ENCODE data around the gene IKBKE. TPM values are rescaled to one million over a fixed set of nuclear protein-coding genes. Genes with fewer than 3 reads are reported as not detected.

Gene IKBKE
- total RNA-seq, 4 donors from 2014 or later: 1.4 to 2.5 (median 2.3) TPM

- intact Hi-C loops (cut with DNase I): no loop called here
- WGBS: 83% methylated on average over 2 of the region's 2 CpGs
- DNase-seq (ENCODE audit: extremely low spot score): no peak
Observed at GRCh38 chr1:206472024-206472423, 1.7 kb downstream of the IKBKE start.

GRCh38 chr1:206472454-206472853 lies 2.2 kb downstream of the IKBKE start:
- WGBS: 62% methylated on average over 3 of the region's 3 CpGs
- DNase-seq (ENCODE audit: extremely low spot score): no peak
- Histone ChIP-seq H3K4me1 (peaks cover 21 to 37% (median 23%) of the 10 kb centered on the region in 4 donors), H3K27me3 (peaks cover 0 to 14% (median 0%) of the 10 kb centered on the region in 4 donors), H3K27ac (replicated peaks in 1 of 4) (no peak overlapping the region), H3K4me3 (no peak overlapping the region), H3K9me3 (no peaks in the 10 kb centered on the region), H3K36me3 (peaks cover 0 to 26% (median 6%) of the 10 kb centered on the region in 4 donors)
- TF ChIP-seq EP300 (IDR thresholded peaks at IDR 0.05) (no peak), POLR2A (IDR thresholded peaks at IDR 0.05; ENCODE audit: low read depth) (no peak), CTCF (IDR thresholded peaks at IDR 0.05) (no peak), POLR2AphosphoS5 (IDR thresholded peaks at IDR 0.05) (no peak)
- intact Hi-C loops (cut with DNase I): no loop called here

More at GRCh38 chr1:206472024-206472423, 1.7 kb downstream of the IKBKE start:
- TF ChIP-seq CTCF (IDR thresholded peaks at IDR 0.05) (no peak), EP300 (IDR thresholded peaks at IDR 0.05) (no peak), POLR2AphosphoS5 (IDR thresholded peaks at IDR 0.05) (no peak), POLR2A (IDR thresholded peaks at IDR 0.05; ENCODE audit: low read depth) (no peak)
- H3K36me3 ChIP-seq: peaks cover 0 to 21% (median 6%) of the 10 kb centered on the region in 4 donors
- H3K9me3 ChIP-seq: no peaks in the 10 kb centered on the region
- no peak overlapping the region for H3K4me3 ChIP-seq
- H3K4me1 ChIP-seq: peaks cover 21 to 38% (median 23%) of the 10 kb centered on the region in 4 donors
- no peak overlapping the region for H3K27ac ChIP-seq (replicated peaks in 1 of 4)
- peaks cover 0 to 19% (median 0%) of the 10 kb centered on the region in 4 donors for H3K27me3 ChIP-seq

- peaks cover 0 to 28% (median 8%) of the 10 kb centered on the region in 4 donors for H3K36me3 ChIP-seq
- WGBS: 46% methylated on average over 5 of the region's 5 CpGs
- intact Hi-C loops (cut with DNase I): no loop called here
Observed at GRCh38 chr1:206472886-206473285, 2.6 kb downstream of the IKBKE start.

GRCh38 chr1:206476058-206476457 lies 5.8 kb downstream of the IKBKE start:
- TF ChIP-seq POLR2AphosphoS5 (IDR thresholded peaks at IDR 0.05) (no peak), EP300 (IDR thresholded peaks at IDR 0.05) (no peak), POLR2A (IDR thresholded peaks at IDR 0.05; ENCODE audit: low read depth) (no peak), CTCF (IDR thresholded peaks at IDR 0.05) (no peak)
- H3K4me1 ChIP-seq: peaks cover 1 to 18% (median 7%) of the 10 kb centered on the region in 4 donors
- H3K9me3 ChIP-seq: no peaks in the 10 kb centered on the region
- no peak for DNase-seq (ENCODE audit: extremely low spot score)
- no peak overlapping the region for H3K4me3 ChIP-seq
- peaks cover 0 to 40% (median 9%) of the 10 kb centered on the region in 4 donors for H3K36me3 ChIP-seq
- H3K27me3 ChIP-seq: no peaks in the 10 kb centered on the region
- intact Hi-C loops (cut with DNase I): no loop called here
- 90% methylated on average over 13 of the region's 17 CpGs for WGBS
- no peak overlapping the region for H3K27ac ChIP-seq (replicated peaks in 1 of 4)

More at GRCh38 chr1:206472886-206473285, 2.6 kb downstream of the IKBKE start:
- Histone ChIP-seq H3K27ac (replicated peaks in 1 of 4) (no peak overlapping the region), H3K9me3 (no peaks in the 10 kb centered on the region), H3K27me3 (peaks cover 0 to 10% (median 0%) of the 10 kb centered on the region in 4 donors), H3K4me1 (peaks cover 18 to 32% (median 22%) of the 10 kb centered on the region in 4 donors), H3K4me3 (no peak overlapping the region)
- no peak for DNase-seq (ENCODE audit: extremely low spot score)
- TF ChIP-seq EP300 (IDR thresholded peaks at IDR 0.05): no peak
- TF ChIP-seq CTCF (IDR thresholded peaks at IDR 0.05): no peak
- TF ChIP-seq POLR2AphosphoS5 (IDR thresholded peaks at IDR 0.05): no peak
- no peak for TF ChIP-seq POLR2A (IDR thresholded peaks at IDR 0.05; ENCODE audit: low read depth)

- Histone ChIP-seq H3K27ac (replicated peaks in 1 of 4) (no peak overlapping the region), H3K9me3 (no peaks in the 10 kb centered on the region), H3K4me1 (peaks cover 0 to 12% (median 3%) of the 10 kb centered on the region in 4 donors), H3K27me3 (no peaks in the 10 kb centered on the region), H3K4me3 (no peak overlapping the region), H3K36me3 (peaks cover 0 to 40% (median 9%) of the 10 kb centered on the region in 4 donors)
- TF ChIP-seq EP300 (IDR thresholded peaks at IDR 0.05) (no peak), POLR2A (IDR thresholded peaks at IDR 0.05; ENCODE audit: low read depth) (no peak), CTCF (IDR thresholded peaks at IDR 0.05) (no peak), POLR2AphosphoS5 (IDR thresholded peaks at IDR 0.05) (no peak)
- DNase-seq (ENCODE audit: extremely low spot score): no peak
- intact Hi-C loops (cut with DNase I): no loop called here
- WGBS: 92% methylated on average over 14 of the region's 14 CpGs
Observed at GRCh38 chr1:206476591-206476990, 6.3 kb downstream of the IKBKE start.

Measured in esophagus muscularis mucosa (tissue), 4 donors.